NCI-H82 (cell line): ENCODE results near the gene ADH1A.
"Not testable (repeated sequence)": the region's sequence is repeated elsewhere in the genome, so short reads cannot be mapped to it uniquely, and the experiment has no call there.

Experiments used
- DNase-seq: peaks from one replicate; lab custom pipeline; 2025; lab: John Stamatoyannopoulos, UW

Gene ADH1A

GRCh38 chr4:99281261-99281660 lies 9.5 kb downstream of the ADH1A start:
- no peak for DNase-seq

GRCh38 chr4:99276417-99276816 lies 14.4 kb downstream of the ADH1A start:
- DNase-seq = no peak

- DNase-seq = no peak
Observed at GRCh38 chr4:99275885-99276284, 14.9 kb downstream of the ADH1A start.

GRCh38 chr4:99275050-99275449 lies 15.7 kb downstream of the ADH1A start:
- DNase-seq = no peak

- DNase-seq = no peak
Observed at GRCh38 chr4:99273704-99274103, 17.1 kb downstream of the ADH1A start.

GRCh38 chr4:99264927-99265326 lies 25.9 kb downstream of the ADH1A start:
- DNase-seq = no peak

- no peak for DNase-seq
Observed at GRCh38 chr4:99252746-99253145, 38.0 kb downstream of the ADH1A start.

GRCh38 chr4:99248714-99249113 lies 42.1 kb downstream of the ADH1A start:
- DNase-seq = no peak

GRCh38 chr4:99235955-99236354 lies 54.8 kb downstream of the ADH1A start:
- no peak for DNase-seq

- no peak for DNase-seq
Observed at GRCh38 chr4:99234331-99235010, 56.3 kb downstream of the ADH1A start.

GRCh38 chr4:99233397-99233796 lies 57.4 kb downstream of the ADH1A start:
- not testable (repeated sequence) for DNase-seq

- not testable (repeated sequence) for DNase-seq
Observed at GRCh38 chr4:99228706-99229105, 62.1 kb downstream of the ADH1A start.

- DNase-seq = not testable (repeated sequence)
Observed at GRCh38 chr4:99227646-99228045, 63.1 kb downstream of the ADH1A start.
